ENCODE data around the gene SLITRK5. TPM values are rescaled to one million over a fixed set of nuclear protein-coding genes. Genes with fewer than 3 reads are reported as not detected.
A peak's percentile ranks its signal among the peaks of the same experiment; 100 is the strongest.

Gene SLITRK5
- total RNA-seq, result under 1 TPM in 1 of 2 experiments, not detected in 1; under 0.01 TPM

GRCh38 chr13:87671031-87671752 is at the start of gene SLITRK5:
Gene SLITRK5, plus strand, starts transcription at chr13:87671371. Its CDS starts 4,018 bp downstream, at chr13:87675389.
- Mint-ChIP-seq H3K27ac (no peak within 1 kb of the TSS), H3K4me3 (peak within 1 kb of the TSS; percentile 53), H3K4me1 (peaks cover 16% of the 10 kb centered on the region), H3K27me3 (peaks cover 32% of the 10 kb centered on the region), H3K9me3 (no peaks in the 10 kb centered on the region), H3K36me3 (ENCODE audit: low read depth) (peaks cover 6% of the 10 kb centered on the region)
- DNase-seq, result peak; percentile 58
- ChIA-PET POLR2A (no interaction called here), CTCF (no interaction called here)

- no peak for DNase-seq
- Mint-ChIP-seq H3K9me3 (no peaks in the 10 kb centered on the region), H3K27me3 (no peaks in the 10 kb centered on the region), H3K4me3 (no peak overlapping the region), H3K27ac (no peak overlapping the region), H3K36me3 (ENCODE audit: low read depth) (no peaks in the 10 kb centered on the region), H3K4me1 (no peaks in the 10 kb centered on the region)
- ChIA-PET POLR2A (no interaction called here), CTCF (no interaction called here)
Observed at GRCh38 chr13:87622971-87623370, 48.2 kb upstream of the SLITRK5 start.

GRCh38 chr13:87656306-87656705 is 14.9 kb upstream of the SLITRK5 start:
- no peaks in the 10 kb centered on the region for H3K9me3 Mint-ChIP-seq
- no peaks in the 10 kb centered on the region for H3K27me3 Mint-ChIP-seq
- POLR2A ChIA-PET, result no interaction called here
- DNase-seq, result no peak
- no peaks in the 10 kb centered on the region for H3K36me3 Mint-ChIP-seq (ENCODE audit: low read depth)
- CTCF ChIA-PET, result no interaction called here
- no peaks in the 10 kb centered on the region for H3K4me1 Mint-ChIP-seq
- H3K4me3 Mint-ChIP-seq, result no peak overlapping the region
- no peak overlapping the region for H3K27ac Mint-ChIP-seq

- H3K4me3 Mint-ChIP-seq, result no peak overlapping the region
- no peaks in the 10 kb centered on the region for H3K4me1 Mint-ChIP-seq
- no peak for DNase-seq
- CTCF ChIA-PET, result no interaction called here
- H3K27ac Mint-ChIP-seq, result no peak overlapping the region
- H3K36me3 Mint-ChIP-seq (ENCODE audit: low read depth), result no peaks in the 10 kb centered on the region
- no peaks in the 10 kb centered on the region for H3K9me3 Mint-ChIP-seq
- POLR2A ChIA-PET, result no interaction called here
- H3K27me3 Mint-ChIP-seq, result no peaks in the 10 kb centered on the region
Observed at GRCh38 chr13:87661471-87661870, 9.7 kb upstream of the SLITRK5 start.

- no peaks in the 10 kb centered on the region for H3K36me3 Mint-ChIP-seq (ENCODE audit: low read depth)
- DNase-seq, result no peak
- peaks cover 9% of the 10 kb centered on the region for H3K4me1 Mint-ChIP-seq
- peaks cover 11% of the 10 kb centered on the region for H3K27me3 Mint-ChIP-seq
- H3K9me3 Mint-ChIP-seq, result no peaks in the 10 kb centered on the region
- POLR2A ChIA-PET, result no interaction called here
- no peak overlapping the region for H3K27ac Mint-ChIP-seq
- H3K4me3 Mint-ChIP-seq, result no peak overlapping the region
- CTCF ChIA-PET, result no interaction called here
Observed at GRCh38 chr13:87666831-87667230, 4.3 kb upstream of the SLITRK5 start.

GRCh38 chr13:87667686-87668085 is 3.5 kb upstream of the SLITRK5 start:
- Mint-ChIP-seq H3K27me3 (peaks cover 13% of the 10 kb centered on the region), H3K4me3 (no peak overlapping the region), H3K27ac (no peak overlapping the region), H3K9me3 (no peaks in the 10 kb centered on the region), H3K4me1 (peaks cover 11% of the 10 kb centered on the region), H3K36me3 (ENCODE audit: low read depth) (no peaks in the 10 kb centered on the region)
- POLR2A ChIA-PET, result no interaction called here
- CTCF ChIA-PET, result no interaction called here
- DNase-seq, result no peak

GRCh38 chr13:87669379-87669978 is 1.7 kb upstream of the SLITRK5 start:
- DNase-seq, result no peak
- ChIA-PET POLR2A (no interaction called here), CTCF (no interaction called here)
- peaks cover 16% of the 10 kb centered on the region for H3K4me1 Mint-ChIP-seq
- H3K36me3 Mint-ChIP-seq (ENCODE audit: low read depth), result peaks cover 6% of the 10 kb centered on the region
- no peak overlapping the region for H3K4me3 Mint-ChIP-seq
- no peak overlapping the region for H3K27ac Mint-ChIP-seq
- H3K27me3 Mint-ChIP-seq, result peaks cover 30% of the 10 kb centered on the region
- H3K9me3 Mint-ChIP-seq, result no peaks in the 10 kb centered on the region

- H3K9me3 Mint-ChIP-seq, result no peaks in the 10 kb centered on the region
- H3K4me3 Mint-ChIP-seq, result peak overlapping the region; percentile 53
- H3K36me3 Mint-ChIP-seq (ENCODE audit: low read depth), result peaks cover 6% of the 10 kb centered on the region
- no peak overlapping the region for H3K27ac Mint-ChIP-seq
- peaks cover 16% of the 10 kb centered on the region for H3K4me1 Mint-ChIP-seq
- ChIA-PET POLR2A (no interaction called here), CTCF (no interaction called here)
- DNase-seq, result no peak
- peaks cover 32% of the 10 kb centered on the region for H3K27me3 Mint-ChIP-seq
Observed at GRCh38 chr13:87671753-87672605, 808 bp downstream of the SLITRK5 start.

GRCh38 chr13:87674247-87674738 is 3.1 kb downstream of the SLITRK5 start:
- Mint-ChIP-seq H3K36me3 (ENCODE audit: low read depth) (peaks cover 6% of the 10 kb centered on the region), H3K9me3 (no peaks in the 10 kb centered on the region), H3K27me3 (peaks cover 44% of the 10 kb centered on the region), H3K27ac (no peak overlapping the region), H3K4me1 (peaks cover 20% of the 10 kb centered on the region), H3K4me3 (no peak overlapping the region)
- no peak for DNase-seq
- CTCF ChIA-PET, result no interaction called here
- POLR2A ChIA-PET, result no interaction called here

- Mint-ChIP-seq H3K27me3 (peaks cover 42% of the 10 kb centered on the region), H3K9me3 (no peaks in the 10 kb centered on the region), H3K27ac (no peak overlapping the region), H3K4me1 (peaks cover 19% of the 10 kb centered on the region), H3K4me3 (no peak overlapping the region), H3K36me3 (ENCODE audit: low read depth) (peaks cover 6% of the 10 kb centered on the region)
- CTCF ChIA-PET, result no interaction called here
- no peak for DNase-seq
- POLR2A ChIA-PET, result no interaction called here
Observed at GRCh38 chr13:87675851-87676250, 4.7 kb downstream of the SLITRK5 start.

GRCh38 chr13:87676254-87677042 is 5.3 kb downstream of the SLITRK5 start:
- Mint-ChIP-seq H3K27ac (no peak overlapping the region), H3K4me1 (peaks cover 13% of the 10 kb centered on the region), H3K27me3 (peaks cover 37% of the 10 kb centered on the region), H3K36me3 (ENCODE audit: low read depth) (peaks cover 6% of the 10 kb centered on the region), H3K4me3 (no peak overlapping the region), H3K9me3 (no peaks in the 10 kb centered on the region)
- ChIA-PET POLR2A (no interaction called here), CTCF (no interaction called here)
- DNase-seq, result no peak

GRCh38 chr13:87677043-87677495 is 5.9 kb downstream of the SLITRK5 start:
- DNase-seq, result no peak
- Mint-ChIP-seq H3K4me1 (peaks cover 11% of the 10 kb centered on the region), H3K9me3 (no peaks in the 10 kb centered on the region), H3K27ac (no peak overlapping the region), H3K27me3 (peaks cover 35% of the 10 kb centered on the region), H3K36me3 (ENCODE audit: low read depth) (peaks cover 6% of the 10 kb centered on the region), H3K4me3 (no peak overlapping the region)
- ChIA-PET POLR2A (no interaction called here), CTCF (no interaction called here)
